Mucosa of stomach (tissue), 1 donor: ENCODE data around the gene HERC5.

ENCODE experiments used
- H3K27me3 ChIP-seq: one replicate; pipeline ENCODE4 v1.7.0; 2013; ENCODE audit warnings: mild to moderate bottlenecking, low read length; ENCODE audit not compliant: control insufficient read depth, insufficient read depth
- H3K36me3 ChIP-seq: one replicate; pipeline ENCODE4 v1.7.0; 2013; ENCODE audit warnings: low read length; ENCODE audit not compliant: control insufficient read depth, insufficient read depth
- H3K4me1 ChIP-seq: one replicate; pipeline ENCODE4 v1.7.0; 2013; ENCODE audit warnings: mild to moderate bottlenecking, low read length; ENCODE audit not compliant: control insufficient read depth, insufficient read depth
- H3K4me3 ChIP-seq: one replicate; pipeline ENCODE4 v1.7.0; 2013; ENCODE audit warnings: low read length
- H3K9ac ChIP-seq: one replicate; pipeline ENCODE4 v1.7.0; 2013; ENCODE audit warnings: mild to moderate bottlenecking, low read length, moderate library complexity
- H3K9me3 ChIP-seq: one replicate; pipeline ENCODE4 v1.7.0; 2013; ENCODE audit warnings: mild to moderate bottlenecking, low read length, moderate library complexity; ENCODE audit not compliant: control insufficient read depth
- donor health status: Pancreatic carcinoma.

HERC5 gene

DNA sequence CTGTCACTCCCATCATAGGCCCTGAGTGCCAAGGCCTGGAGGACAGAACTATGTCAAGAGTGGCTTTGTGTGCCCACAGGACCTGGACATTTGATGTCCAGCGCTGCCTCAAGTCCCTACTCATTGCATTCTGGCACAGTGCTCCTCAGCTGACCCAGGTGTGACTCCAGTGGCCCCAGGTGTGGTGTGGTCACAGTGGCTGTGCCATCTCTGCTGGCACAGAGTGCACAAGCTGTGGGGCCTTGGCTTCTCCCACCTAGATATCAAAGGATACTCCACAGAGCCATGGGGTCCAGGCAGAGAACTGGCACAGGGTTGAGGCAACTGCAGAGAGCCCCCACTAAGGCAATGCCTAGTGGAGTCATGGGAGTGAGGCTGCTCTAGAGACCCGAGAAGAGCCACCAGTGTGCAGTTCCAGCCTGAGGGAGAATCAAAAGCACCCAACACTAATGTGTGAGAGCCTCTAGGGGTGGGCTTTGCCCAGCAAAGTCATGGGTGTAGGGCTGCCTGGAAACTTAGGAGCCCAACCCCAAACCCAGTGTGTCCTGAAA, 41.0 kb downstream of the HERC5 start:
- H3K4me1 ChIP-seq, result no peaks in the 10 kb centered on the region
- H3K9me3 ChIP-seq, result no peaks in the 10 kb centered on the region
- no peaks in the 10 kb centered on the region for H3K36me3 ChIP-seq
- H3K4me3 ChIP-seq, result no peak overlapping the region
- H3K9ac ChIP-seq, result no peak overlapping the region
- H3K27me3 ChIP-seq, result no peaks in the 10 kb centered on the region

DNA sequence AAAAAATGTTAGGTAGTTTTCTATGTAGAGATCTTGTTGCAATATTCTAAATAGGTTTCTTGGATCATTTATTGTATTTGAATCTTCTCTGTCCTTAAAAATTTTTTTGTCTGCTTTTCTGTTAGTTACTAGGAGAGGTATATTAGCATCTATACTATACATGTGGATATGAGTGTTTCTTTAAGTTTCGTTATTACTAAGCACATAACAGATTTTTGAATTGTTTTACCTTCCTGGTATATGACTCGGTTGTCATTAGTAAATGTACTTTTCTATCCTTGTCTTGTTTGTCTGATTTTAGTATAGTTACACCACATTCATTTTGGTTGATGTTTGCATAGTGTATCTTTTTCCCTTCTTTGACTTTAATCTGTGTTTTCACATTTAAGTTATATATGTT, 46.4 kb downstream of the HERC5 start:
- Histone ChIP-seq H3K4me3 (no peak overlapping the region), H3K36me3 (no peaks in the 10 kb centered on the region), H3K4me1 (no peaks in the 10 kb centered on the region), H3K9me3 (no peaks in the 10 kb centered on the region), H3K9ac (no peak overlapping the region), H3K27me3 (no peaks in the 10 kb centered on the region)

DNA sequence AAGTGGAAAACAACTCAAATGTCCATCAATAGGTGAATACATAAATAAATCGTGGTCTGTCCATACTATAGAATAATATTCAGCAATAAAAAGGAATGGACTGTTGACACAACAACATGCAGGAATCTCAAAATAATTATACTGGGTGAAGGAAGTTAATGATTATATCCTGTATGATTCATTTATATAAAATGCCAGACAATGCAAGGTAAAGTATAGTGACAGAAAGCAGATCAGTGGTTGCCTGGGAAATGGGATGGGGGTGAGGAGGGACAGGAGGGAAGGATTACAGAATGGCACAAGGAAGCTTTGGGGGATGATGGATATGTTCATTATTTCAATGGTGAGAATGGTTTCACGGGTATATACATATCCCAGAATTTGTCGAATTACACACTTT, 54.3 kb downstream of the HERC5 start:
- Histone ChIP-seq H3K9me3 (no peaks in the 10 kb centered on the region), H3K36me3 (no peaks in the 10 kb centered on the region), H3K9ac (no peak overlapping the region), H3K27me3 (no peaks in the 10 kb centered on the region), H3K4me1 (peaks cover 5% of the 10 kb centered on the region), H3K4me3 (no peak overlapping the region)

DNA sequence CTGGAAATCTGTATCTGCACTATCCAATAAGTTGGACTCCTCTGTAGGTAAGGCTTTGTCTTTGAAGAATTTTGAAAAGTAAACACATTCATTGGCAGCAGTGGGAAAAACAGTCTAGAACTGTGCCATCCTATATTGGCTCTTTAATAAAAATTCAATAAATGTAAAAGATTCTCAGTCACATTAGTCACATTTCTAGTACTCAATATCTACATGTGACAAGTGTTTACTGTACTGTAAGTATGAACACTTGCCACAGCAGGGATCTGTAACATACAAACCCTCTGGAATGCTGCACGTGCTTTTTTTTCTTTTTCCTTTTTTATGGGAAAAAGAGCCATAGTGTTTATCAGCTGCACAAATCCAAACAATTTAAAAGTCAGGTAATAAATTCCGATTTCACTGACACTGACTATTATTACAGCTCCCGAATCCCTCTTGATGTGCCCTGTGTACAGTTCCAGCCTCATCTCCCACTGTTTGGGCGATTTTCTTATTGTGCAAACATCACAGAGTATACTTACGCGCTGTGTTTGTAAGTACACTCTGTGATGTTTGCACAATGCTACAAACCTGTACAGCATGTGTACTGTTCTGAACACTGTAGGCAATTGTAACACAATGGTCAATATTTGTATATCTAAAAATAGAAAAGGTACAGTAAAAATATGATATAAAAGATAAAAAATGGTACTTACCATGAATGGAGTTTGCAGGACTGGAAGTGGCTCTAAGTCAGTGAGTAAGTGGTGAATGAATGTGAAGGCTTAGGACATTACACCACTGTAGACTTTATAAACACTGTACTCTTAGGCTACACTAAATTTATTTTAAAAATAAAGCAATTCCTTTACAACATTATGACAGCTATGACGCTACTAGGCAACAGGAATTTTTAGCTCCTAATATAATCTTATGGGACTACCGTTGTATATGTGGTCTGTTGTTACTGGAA, 57.9 kb downstream of the HERC5 start:
- Histone ChIP-seq H3K9ac (no peak overlapping the region), H3K27me3 (no peaks in the 10 kb centered on the region), H3K9me3 (no peaks in the 10 kb centered on the region), H3K4me1 (peaks cover 5% of the 10 kb centered on the region), H3K36me3 (no peaks in the 10 kb centered on the region), H3K4me3 (no peak overlapping the region)

DNA sequence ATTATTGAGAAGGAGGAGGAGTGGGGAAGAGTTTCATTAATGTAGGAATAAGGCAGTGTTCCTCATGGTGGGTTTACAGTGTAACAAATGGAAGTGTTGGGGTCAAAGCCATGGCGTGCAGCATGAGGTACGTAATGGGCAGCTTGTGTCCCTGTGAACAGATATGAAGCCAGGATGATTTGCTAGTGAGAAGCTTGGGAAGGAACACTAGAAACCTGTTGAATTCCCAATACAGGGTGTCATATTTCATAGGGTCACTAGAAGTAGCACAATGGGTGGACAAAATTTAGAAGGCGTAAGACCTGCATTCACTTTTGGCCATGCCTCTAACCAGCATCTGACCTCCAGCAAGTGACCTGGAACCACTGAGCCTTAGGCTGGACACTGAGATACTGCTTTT, 59.8 kb downstream of the HERC5 start:
- Histone ChIP-seq H3K4me3 (no peak overlapping the region), H3K9ac (no peak overlapping the region), H3K9me3 (no peaks in the 10 kb centered on the region)

DNA sequence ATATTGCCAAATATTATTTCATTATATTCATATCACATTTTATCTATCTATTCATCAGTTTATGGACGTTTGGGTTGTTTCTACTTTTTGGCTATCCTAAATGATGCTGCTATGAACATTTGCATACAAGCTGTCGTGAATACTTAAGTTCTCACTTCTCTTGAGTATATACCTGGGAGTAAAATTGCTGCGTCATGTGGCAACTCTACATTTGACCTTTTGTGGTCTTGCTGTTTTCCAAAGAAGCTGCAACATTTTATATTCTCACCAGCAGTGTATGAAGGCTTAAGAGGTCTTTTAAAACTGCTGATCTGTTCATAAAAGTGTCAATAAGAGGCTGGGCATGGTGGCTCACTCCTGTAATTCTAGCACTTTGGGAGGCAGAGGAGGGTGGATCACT, 60.9 kb downstream of the HERC5 start:
- Histone ChIP-seq H3K9ac (no peak overlapping the region), H3K27me3 (no peaks in the 10 kb centered on the region), H3K4me3 (no peak overlapping the region), H3K4me1 (peaks cover 9% of the 10 kb centered on the region), H3K36me3 (no peaks in the 10 kb centered on the region), H3K9me3 (no peaks in the 10 kb centered on the region)

More for the DNA sequence above, 59.8 kb downstream of the HERC5 start:
- Histone ChIP-seq H3K27me3 (no peaks in the 10 kb centered on the region), H3K36me3 (no peaks in the 10 kb centered on the region), H3K4me1 (peaks cover 6% of the 10 kb centered on the region)

DNA sequence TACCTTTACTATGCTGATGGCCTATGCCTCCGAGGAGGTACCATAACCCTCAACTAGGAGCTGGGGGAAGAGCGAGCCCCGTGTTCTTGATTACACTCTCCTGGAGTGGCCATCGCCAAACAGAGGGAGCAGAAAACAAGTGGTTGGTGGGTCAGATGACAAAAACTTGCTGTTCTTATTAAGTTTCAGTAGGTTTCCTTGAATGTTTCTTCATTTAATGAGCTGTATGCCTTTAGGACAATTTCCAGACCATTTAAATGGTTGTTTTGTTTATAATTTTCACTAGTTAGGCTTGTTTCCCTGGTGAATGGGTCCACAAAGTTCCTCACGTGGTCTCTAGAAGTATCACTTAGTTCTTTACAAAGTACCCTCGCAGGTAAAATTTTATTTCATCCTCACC, 62.0 kb downstream of the HERC5 start:
- Histone ChIP-seq H3K9ac (no peak overlapping the region), H3K9me3 (no peaks in the 10 kb centered on the region), H3K4me3 (no peak overlapping the region), H3K27me3 (no peaks in the 10 kb centered on the region), H3K36me3 (no peaks in the 10 kb centered on the region), H3K4me1 (peaks cover 11% of the 10 kb centered on the region)

DNA sequence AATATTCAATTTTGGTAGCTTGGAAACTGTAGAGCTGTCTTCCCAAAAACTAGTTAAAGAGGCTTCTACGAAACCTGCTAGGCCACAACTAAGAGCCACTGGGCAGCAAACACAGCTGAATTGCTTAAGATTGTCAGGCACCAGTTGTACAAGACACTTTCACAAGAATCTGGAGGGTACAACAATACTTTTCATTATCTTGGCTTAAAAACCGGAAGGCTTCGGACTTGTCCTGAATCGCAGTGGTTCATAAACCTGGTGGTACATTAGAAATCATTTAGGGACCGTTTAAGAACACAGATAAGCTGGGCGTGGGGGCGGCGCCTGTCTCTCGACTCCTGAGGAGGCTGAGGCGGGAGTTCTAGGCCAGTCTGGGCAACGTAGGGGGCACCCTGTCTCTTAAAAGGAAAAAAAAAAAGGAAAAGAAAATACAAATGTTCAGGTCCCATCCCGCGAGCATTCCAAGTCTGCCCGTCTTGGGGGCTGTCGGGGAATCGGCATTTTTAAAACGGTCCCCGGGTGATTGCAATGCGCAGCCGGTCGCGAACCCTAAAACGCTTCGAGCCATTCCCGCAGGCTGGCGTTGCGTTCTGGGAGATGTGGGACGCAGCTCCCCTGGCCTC, 65.9 kb downstream of the HERC5 start:
- Histone ChIP-seq H3K4me1 (peaks cover 14% of the 10 kb centered on the region), H3K27me3 (no peaks in the 10 kb centered on the region), H3K36me3 (no peaks in the 10 kb centered on the region), H3K9me3 (no peaks in the 10 kb centered on the region), H3K4me3 (peak overlapping the region; percentile 89), H3K9ac (peak overlapping the region; percentile 96)

DNA sequence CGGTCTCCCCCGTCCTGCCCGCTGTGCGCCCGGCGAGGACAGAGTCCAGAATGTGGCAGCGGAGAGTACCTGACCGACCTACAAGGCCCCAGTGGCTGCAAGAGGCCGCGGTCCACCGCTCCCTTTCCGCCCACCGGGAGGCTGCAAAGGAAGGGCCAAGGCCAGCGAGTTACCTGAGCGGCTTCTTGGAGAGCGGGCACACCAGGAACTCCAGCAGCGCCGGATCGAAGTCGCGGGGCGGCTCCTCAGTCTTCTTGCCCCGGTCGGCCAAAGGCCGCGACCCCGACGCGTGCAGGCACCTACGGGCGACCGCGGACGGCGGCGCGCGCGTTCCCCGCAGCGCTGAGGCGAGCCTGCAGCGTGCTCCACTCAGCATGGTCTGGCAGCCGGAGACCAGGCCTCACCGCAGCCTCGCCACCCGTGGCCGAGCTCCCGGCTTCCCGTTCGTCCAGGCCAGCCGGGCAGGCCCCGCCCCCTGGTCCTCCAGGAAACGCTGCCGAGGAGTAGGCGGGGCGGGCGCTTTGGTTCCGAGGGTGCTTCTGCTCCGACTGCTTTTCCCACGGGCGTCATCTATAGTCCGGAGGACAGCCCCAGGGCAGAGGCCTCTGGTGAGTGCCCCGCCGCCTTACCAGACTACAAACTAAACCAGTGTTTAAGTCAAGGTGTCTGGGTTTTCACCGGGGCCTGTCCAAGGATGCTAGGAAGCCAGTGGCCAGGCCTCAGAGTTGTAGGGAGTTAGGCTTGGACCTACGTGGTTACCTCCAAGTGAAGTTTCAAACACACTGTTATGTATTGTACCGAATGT, 66.6 kb downstream of the HERC5 start, which contains the start of gene PYURF:
Gene PYURF, minus strand, starts transcription at position 452 of the 805 bp plus-strand sequence. Its CDS starts 76 bp downstream, at position 376.
- peak within 1 kb of the TSS; percentile 96 for H3K9ac ChIP-seq
- H3K27me3 ChIP-seq, result no peaks in the 10 kb centered on the region
- H3K4me1 ChIP-seq, result peaks cover 20% of the 10 kb centered on the region
- H3K4me3 ChIP-seq, result peak within 1 kb of the TSS; percentile 89
- no peaks in the 10 kb centered on the region for H3K9me3 ChIP-seq
- H3K36me3 ChIP-seq, result no peaks in the 10 kb centered on the region

DNA sequence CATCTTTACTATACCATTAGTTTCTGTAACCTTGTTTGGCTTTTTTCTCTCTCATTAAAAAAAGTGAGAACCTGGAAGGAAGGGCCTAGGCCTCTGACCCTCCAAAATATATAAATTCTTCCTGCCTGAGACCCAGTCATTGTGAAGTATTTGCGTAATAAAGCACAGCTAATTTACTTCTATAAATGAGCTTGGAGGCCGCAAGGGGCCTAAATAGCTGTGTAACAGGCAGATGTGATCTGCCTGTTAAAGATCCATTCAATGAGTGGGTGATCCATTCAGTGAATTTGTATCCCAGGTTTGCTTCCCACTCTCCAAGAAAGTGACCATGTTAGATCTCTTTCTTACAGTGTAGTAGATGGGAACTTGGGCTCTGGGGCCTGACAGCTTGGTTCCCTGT, 67.3 kb downstream of the HERC5 start:
- H3K36me3 ChIP-seq, result no peaks in the 10 kb centered on the region
- H3K27me3 ChIP-seq, result no peaks in the 10 kb centered on the region
- H3K9ac ChIP-seq, result peak overlapping the region; percentile 96
- peak overlapping the region; percentile 12 for H3K4me3 ChIP-seq
- no peaks in the 10 kb centered on the region for H3K9me3 ChIP-seq
- peaks cover 20% of the 10 kb centered on the region for H3K4me1 ChIP-seq

DNA sequence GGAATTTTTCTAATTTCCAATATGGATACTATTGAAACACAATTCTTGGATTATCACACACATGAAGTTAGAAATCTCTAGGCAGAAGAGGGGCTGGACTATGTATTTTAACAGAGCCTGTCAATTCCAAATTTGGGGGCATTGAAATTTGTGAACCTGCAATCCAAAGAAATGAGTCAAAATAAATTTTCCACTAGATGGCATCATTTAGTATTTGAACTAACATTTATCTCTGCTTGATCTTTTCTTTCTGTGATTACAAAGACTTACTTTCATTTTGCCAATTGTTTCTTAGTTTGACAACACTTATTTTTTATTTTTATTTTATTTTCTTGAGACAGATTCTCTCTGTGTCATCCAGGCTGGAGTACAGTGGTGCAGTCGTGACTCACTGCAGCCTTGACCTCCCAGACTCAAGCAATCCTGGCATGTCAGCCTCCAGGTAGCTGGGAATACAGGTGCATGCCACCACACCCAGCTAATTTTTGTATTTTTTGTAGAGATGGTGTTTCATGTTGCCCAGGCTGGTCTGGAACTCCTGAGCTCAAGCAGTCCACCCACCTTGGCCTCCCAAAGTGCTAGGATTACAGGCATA, 69.4 kb downstream of the HERC5 start:
- Histone ChIP-seq H3K27me3 (no peaks in the 10 kb centered on the region), H3K4me1 (peaks cover 20% of the 10 kb centered on the region), H3K9me3 (no peaks in the 10 kb centered on the region), H3K4me3 (no peak overlapping the region), H3K9ac (no peak overlapping the region), H3K36me3 (no peaks in the 10 kb centered on the region)
